Loucy (cell line): Measurements from ENCODE around the gene BAG1.

ENCODE experiments used
- CTCF ChIP-seq: fragments of 200-600 bp; sonication (generic); conservative IDR thresholded peaks from 2 replicates; pipeline ENCODE4 v1.5.1; 2014; ENCODE audit warnings: mild to moderate bottlenecking, antibody characterized with exemption, low read length
- EZH2phosphoT487 ChIP-seq: fragments of 200-600 bp; IDR thresholded peaks from 2 replicates; pipeline ENCODE4 v1.6.1; 2018; ENCODE audit warnings: antibody characterized with exemption, mild to moderate bottlenecking, moderate library complexity, borderline replicate concordance

- TF ChIP-seq CTCF (no peak), EZH2phosphoT487 (no peak)
Measured at GRCh38 chr9:33202552-33203201, 61.8 kb downstream of the BAG1 start.
